GM12892 (cell line): ENCODE results near the gene DAP.
A peak's percentile ranks its signal among the peaks of the same experiment; 100 is the strongest.

Experiments used
- DNase-seq: peaks from one replicate; pipeline ENCODE4 v3.0.0; 2011; ENCODE audit not compliant: insufficient read length
- FAIRE-seq: peaks from 2 replicates; lab custom pipeline; 2011; peaks lifted over from hg19 to GRCh38; lab: Jason Lieb, UNC
- POLR2A ChIP-seq: IDR thresholded peaks from 2 replicates; pipeline ENCODE4 v1.6.1; 2011; ENCODE audit warnings: low read depth, low read length, control low read depth
- POLR2AphosphoS5 ChIP-seq: IDR thresholded peaks from 2 replicates; pipeline ENCODE4 v1.6.1; 2011; ENCODE audit warnings: low read depth, low read length, control low read depth
- TAF1 ChIP-seq: IDR thresholded peaks from 2 replicates; pipeline ENCODE4 v1.6.1; 2011; ENCODE audit warnings: low read depth, mild to moderate bottlenecking, control low read depth, low read length, borderline replicate concordance

The DAP gene

DNA sequence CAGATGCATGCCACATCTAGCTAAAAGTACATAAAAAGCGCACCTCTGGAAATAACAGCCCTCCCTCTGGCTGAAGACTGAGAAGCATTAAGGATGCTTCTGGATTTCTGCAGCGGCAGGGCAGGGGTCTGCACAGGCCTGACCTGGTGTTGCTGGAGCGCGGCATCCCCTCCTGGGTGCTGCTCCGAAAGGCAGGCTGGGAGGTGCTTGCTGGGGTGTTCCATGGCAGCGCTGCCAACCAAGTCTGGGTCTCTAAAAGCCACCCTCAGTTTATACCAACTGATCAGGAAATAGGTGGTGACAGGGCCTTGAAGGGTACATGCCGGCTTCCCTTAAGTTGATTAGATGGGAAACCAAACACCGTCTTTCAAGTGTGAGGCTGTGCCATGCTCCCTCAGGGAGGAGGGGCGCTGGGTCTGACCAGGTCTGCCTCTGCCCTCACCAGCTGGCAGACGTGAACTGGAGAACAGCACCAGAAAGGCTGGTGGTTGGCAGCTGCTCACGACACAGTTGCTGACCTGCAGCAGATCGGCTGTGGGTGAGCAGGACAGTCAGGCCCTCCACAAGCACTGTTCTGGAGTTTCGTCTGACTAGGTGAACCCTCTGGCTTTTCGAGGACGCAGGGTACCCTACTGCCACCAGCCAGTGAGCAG, 81.6 kb downstream of the DAP start:
- TF ChIP-seq TAF1 (no peak), POLR2A (no peak), POLR2AphosphoS5 (no peak)
- FAIRE-seq (no peak), DNase-seq (no peak)

DNA sequence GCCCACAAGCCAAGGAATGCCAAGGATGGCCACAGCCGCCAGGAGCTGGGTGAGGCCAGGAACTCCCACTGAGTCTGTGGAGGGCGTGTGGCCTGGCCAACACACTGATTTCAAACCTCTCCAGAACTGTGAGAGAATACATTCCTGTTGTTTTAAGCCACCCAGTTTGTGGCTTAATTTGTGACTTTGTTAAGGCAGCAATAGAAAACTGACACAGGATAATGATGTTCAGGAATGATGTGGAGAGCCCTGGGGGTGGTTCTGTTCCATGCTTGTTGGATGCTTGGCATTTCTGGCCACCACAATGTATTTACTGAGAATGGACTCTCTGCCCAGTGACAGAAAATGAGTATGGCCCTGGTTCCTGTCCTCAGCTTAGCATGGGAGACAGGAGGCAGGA, 82.8 kb downstream of the DAP start:
- no peak for TF ChIP-seq TAF1
- TF ChIP-seq POLR2A: no peak
- TF ChIP-seq POLR2AphosphoS5: no peak
- FAIRE-seq: no peak
- no peak for DNase-seq

DNA sequence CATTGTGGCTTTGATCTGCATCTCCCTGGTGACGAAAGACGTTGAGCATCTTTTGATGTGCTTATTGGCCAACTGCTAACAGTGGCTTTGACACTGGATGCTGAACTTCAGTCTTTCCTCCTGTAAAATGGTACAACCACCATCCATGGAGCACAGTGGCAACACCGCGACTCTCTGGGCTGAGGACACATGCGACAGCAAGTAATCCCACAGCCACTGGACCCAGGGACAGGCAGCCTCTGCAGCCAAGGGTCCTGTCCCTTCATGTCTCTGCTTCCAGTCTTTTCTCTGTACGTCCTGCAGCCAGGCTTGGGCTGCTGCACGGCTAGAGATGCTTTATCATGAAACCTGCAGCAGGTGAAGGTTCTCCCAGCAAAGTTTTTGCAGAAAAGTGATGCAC, 83.5 kb downstream of the DAP start:
- FAIRE-seq: no peak
- TF ChIP-seq POLR2AphosphoS5 (no peak), POLR2A (peak; percentile 14; the same call in 1 of the 2 replicates), TAF1 (no peak)
- DNase-seq: no peak

DNA sequence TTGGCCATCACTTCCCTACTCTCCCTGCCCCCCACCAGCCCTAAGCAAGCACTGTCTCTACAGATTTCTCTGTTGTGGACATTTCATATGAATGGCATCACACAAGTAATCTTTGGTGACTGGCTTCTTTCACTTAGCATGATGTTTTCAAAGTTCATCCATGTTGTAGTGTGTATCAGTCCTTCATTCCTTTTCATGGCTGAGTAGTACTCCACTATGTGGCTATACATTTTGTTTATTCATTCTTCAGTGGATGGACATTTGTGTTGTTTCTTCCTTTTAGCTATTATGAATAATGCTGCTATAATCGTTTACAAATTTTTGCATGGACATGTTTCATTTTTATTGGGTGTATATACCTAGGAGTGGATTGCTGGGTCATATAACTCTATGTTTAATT, 84.1 kb downstream of the DAP start:
- TF ChIP-seq TAF1 (no peak), POLR2AphosphoS5 (no peak), POLR2A (no peak)
- FAIRE-seq (no peak), DNase-seq (no peak)

DNA sequence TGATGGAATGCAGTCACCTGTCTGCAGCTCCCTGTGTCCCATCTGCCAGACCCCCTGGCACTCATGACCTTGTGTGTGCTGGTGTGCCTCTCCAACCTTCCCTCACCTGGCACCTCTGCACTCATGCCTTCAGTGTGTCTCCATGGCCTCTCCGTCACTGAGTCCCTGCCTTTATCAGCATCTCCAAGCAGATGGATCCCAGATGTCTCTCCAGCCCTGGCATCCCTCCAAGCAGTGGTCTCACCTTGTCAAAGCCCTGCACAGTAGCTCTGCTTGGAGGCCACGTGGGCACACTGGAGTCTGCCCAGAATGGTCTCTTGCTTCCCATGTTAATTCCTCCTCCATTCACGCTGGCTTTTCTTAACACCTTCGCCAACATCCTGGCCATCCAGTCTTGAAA, 84.8 kb downstream of the DAP start:
- DNase-seq (no peak), FAIRE-seq (no peak)
- TF ChIP-seq POLR2A: no peak

DNA sequence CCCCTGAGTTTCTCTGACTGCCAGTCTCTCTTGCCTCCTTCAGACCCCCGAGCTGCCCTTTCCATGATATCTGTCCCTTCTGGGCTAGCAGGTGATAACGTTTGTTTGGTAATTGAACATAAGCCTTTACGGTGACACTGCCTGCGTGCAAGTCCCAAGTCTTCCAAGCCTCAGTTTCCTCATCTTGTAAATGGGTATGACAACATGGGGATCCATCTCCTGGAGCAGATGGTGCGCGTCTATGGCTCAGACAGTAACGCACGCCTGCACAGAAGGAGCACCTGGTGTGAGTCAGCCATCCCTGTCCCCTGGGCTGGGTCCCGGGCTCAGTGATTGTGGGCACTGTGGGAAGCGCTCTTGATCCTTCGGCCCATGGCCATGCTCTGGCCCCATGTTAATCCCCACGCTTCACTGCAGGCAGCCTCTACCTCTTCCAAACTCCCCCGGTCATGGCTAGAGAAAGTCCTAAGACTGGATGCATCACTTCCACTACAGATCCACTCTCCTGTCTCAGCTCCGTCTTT, 85.8 kb downstream of the DAP start:
- no peak for TF ChIP-seq POLR2AphosphoS5
- FAIRE-seq (no peak), DNase-seq (no peak)

DNA sequence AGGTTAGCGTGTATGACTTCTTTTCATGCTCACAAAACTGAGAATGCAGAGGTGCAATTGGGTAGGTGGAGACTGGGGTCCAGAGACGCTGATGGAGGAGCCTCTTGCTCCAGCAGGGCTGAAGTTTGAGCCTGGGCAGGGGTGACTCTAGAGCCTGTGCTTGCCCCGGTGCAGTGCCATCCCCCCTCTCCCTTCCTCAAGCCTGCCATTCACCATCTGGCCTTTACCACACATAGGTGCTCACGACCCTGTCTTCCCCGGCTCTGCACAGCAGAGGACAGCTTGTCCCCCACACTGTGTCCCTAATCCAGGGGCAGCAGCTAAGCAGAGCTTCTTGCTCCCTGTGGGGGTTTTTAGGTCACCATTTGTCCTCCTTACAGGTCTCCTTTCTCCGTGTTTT, 86.5 kb downstream of the DAP start:
- no peak for TF ChIP-seq POLR2AphosphoS5
- no peak for TF ChIP-seq POLR2A
- TF ChIP-seq TAF1: no peak
- FAIRE-seq (no peak), DNase-seq (no peak)

DNA sequence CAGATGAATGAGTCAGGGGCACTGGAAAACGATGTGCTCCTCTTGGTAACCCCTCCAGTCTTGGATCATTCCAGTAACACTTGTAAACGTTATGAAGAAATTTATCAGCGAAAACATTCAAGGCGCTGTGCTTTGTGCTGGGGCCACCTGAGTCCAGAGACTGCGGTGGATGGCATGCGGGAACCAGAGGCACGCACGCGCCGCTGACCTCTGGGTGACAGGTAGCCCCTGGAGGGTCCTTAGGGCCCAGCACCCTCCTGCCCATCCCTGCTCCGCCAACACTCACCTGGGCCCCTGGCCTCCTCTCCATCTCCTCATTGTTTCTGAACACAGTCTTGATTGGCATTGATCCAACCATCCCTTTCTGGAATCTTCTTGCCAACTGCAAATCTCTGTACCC, 86.9 kb downstream of the DAP start:
- DNase-seq (no peak), FAIRE-seq (no peak)
- TF ChIP-seq POLR2A (no peak), TAF1 (no peak), POLR2AphosphoS5 (no peak)

DNA sequence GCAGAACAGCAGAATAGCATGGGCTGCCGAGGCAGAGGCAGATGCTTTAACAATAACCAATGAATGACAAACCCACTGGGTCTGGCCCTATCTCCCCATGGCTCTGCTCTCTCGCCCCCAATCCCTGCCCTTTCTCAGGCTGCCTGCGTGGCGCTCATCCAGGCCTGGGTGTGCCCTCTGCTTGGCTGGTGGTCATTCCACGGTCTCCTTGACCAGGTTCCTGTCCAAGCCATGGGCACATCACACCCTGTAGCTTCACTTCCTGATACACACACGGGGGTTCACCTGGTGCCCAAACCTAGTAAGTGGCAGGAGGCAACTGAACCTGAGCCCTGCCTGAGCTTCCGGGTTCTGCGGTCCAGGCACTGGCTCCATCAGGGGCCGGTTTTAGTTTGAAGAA, 87.6 kb downstream of the DAP start:
- FAIRE-seq (no peak), DNase-seq (no peak)
- TF ChIP-seq POLR2AphosphoS5 (no peak), POLR2A (no peak), TAF1 (no peak)

DNA sequence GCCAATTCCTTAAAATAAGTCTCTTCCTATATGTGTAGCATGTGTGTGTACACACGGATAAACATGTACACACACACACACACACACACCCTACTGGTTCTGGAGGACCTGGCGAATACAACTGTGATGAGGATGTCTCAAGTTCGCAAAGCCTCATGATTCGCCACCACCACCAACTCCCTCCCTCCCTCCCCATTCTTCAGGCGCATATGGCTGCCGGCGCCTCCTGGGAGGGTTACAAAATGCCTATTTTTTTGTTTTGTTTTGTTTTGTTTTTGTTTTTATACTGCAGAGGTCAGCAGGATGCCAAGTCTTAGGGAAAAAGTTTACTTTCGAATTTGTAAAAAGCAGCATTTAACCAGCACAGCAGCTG, 88.0 kb downstream of the DAP start:
- no peak for FAIRE-seq

DNA sequence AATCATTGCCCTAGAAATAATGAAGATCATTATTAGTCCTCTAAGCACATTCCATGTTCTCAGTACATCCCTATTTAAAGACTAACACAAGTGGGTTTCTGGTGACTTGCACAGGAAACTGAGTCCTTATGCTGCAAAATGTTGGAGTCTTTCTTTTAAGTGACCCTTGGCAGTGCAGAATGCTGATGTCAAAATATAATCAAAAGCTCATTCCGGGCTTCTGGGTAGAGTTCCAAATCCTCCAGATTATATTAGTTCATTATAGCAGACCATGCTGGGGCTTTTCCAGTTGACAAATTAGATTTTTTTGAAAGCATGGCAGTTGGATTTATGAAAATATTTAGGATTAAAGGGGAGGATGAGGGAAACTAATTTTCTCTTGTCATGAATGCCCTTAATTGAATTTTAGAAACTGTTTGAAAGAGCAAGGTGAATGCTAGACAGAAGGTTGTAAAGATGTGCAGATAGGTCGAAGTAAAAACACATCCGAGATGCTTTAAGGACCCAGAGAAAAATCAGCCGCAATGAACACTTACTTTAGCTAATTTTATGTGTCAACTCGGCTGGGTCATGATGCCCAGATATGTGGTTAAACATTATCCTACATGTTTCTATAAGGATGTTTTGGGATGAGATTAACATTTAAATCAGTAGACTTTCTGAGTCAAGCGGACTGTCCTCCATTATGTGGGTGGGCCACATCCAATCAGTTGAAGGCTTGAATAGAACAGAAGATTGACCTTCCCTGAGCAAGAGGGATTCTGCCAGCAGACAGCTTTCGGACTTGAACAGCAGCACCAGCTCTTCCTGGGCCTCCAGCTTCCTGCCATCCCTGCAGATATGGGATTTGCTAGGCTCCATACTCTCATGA, 88.7 kb downstream of the DAP start:
- FAIRE-seq (no peak), DNase-seq (no peak)
- no peak for TF ChIP-seq POLR2A
- no peak for TF ChIP-seq POLR2AphosphoS5

More for the DNA sequence above, 88.0 kb downstream of the DAP start:
- TF ChIP-seq POLR2A (no peak), POLR2AphosphoS5 (no peak), TAF1 (no peak)
- no peak for DNase-seq
